ENCODE results near the gene APP. TPM values are rescaled to one million over a fixed set of nuclear protein-coding genes. Genes with fewer than 3 reads are reported as not detected.

APP gene
- total RNA-seq, 1 donor from 2014 or later, result 334 TPM

GRCh38 chr21:25903607-25904006 is 267.0 kb downstream of the APP start:
- intact Hi-C loops (cut with DNase I), result no loop called here
- DNase-seq (ENCODE audit: low spot score), result no peak

GRCh38 chr21:25901330-25901979 is 269.1 kb downstream of the APP start:
- intact Hi-C loops (cut with DNase I), result no loop called here
- DNase-seq (ENCODE audit: low spot score), result no peak

- no peak for DNase-seq (ENCODE audit: low spot score)
- intact Hi-C loops (cut with DNase I), result no loop called here
Measured at GRCh38 chr21:25898671-25899070, 271.9 kb downstream of the APP start.

GRCh38 chr21:25897383-25897782 is 273.2 kb downstream of the APP start:
- intact Hi-C loops (cut with DNase I), result no loop called here
- DNase-seq (ENCODE audit: low spot score), result no peak

GRCh38 chr21:25896501-25897056 is 274.0 kb downstream of the APP start:
- intact Hi-C loops (cut with DNase I), result loop anchor here (1.0 kb wide), 1 partner anchor 274 kb away; the partner anchor contains the start of gene APP
- DNase-seq (ENCODE audit: low spot score), result no peak

GRCh38 chr21:25895565-25896205 is 274.9 kb downstream of the APP start:
- intact Hi-C loops (cut with DNase I), result loop anchor here (1.0 kb wide), 1 partner anchor 275 kb away; the partner anchor contains the start of gene APP
- no peak for DNase-seq (ENCODE audit: low spot score)

- DNase-seq (ENCODE audit: low spot score), result no peak
- intact Hi-C loops (cut with DNase I), result no loop called here
Measured at GRCh38 chr21:25893191-25893590, 277.4 kb downstream of the APP start.

GRCh38 chr21:25891596-25891995 is 279.0 kb downstream of the APP start:
- intact Hi-C loops (cut with DNase I), result no loop called here
- DNase-seq (ENCODE audit: low spot score), result no peak

GRCh38 chr21:25890001-25890400 is 280.6 kb downstream of the APP start:
- intact Hi-C loops (cut with DNase I), result no loop called here
- DNase-seq (ENCODE audit: low spot score), result no peak

GRCh38 chr21:25888711-25889110 is 281.9 kb downstream of the APP start:
- intact Hi-C loops (cut with DNase I), result loop anchor here (10.0 kb wide), 1 partner anchor 686 kb away; the partner anchor contains the start of gene CYYR1
- no peak for DNase-seq (ENCODE audit: low spot score)

- intact Hi-C loops (cut with DNase I), result loop anchor here (10.0 kb wide), 1 partner anchor 687 kb away; the partner anchor contains the start of gene CYYR1
- no peak for DNase-seq (ENCODE audit: low spot score)
Measured at GRCh38 chr21:25887646-25888306, 282.8 kb downstream of the APP start.

- no peak for DNase-seq (ENCODE audit: low spot score)
- intact Hi-C loops (cut with DNase I), result loop anchor here (10.0 kb wide), 1 partner anchor 688 kb away; the partner anchor contains the start of gene CYYR1
Measured at GRCh38 chr21:25887166-25887565, 283.4 kb downstream of the APP start.

GRCh38 chr21:25885880-25886279 is 284.7 kb downstream of the APP start:
- intact Hi-C loops (cut with DNase I), result loop anchor here (10.0 kb wide), 1 partner anchor 689 kb away; the partner anchor contains the start of gene CYYR1

GRCh38 chr21:25885405-25885804 is 285.2 kb downstream of the APP start:
- no peak for DNase-seq (ENCODE audit: low spot score)
- intact Hi-C loops (cut with DNase I), result loop anchor here (10.0 kb wide), 1 partner anchor 689 kb away; the partner anchor contains the start of gene CYYR1

More at GRCh38 chr21:25885880-25886279, 284.7 kb downstream of the APP start:
- no peak for DNase-seq (ENCODE audit: low spot score)

- DNase-seq (ENCODE audit: low spot score), result no peak
- intact Hi-C loops (cut with DNase I), result loop anchor here (5.0 to 10.0 kb wide), 2 partner anchors 288 to 690 kb away; partner anchors contain the start of genes APP and CYYR1
Measured at GRCh38 chr21:25884311-25884710, 286.3 kb downstream of the APP start.

GRCh38 chr21:25881524-25882376 is 288.8 kb downstream of the APP start:
- DNase-seq (ENCODE audit: low spot score), result peak; percentile 82
- intact Hi-C loops (cut with DNase I), result loop anchor here (2.0 to 10.0 kb wide), 3 partner anchors 291 to 835 kb away; partner anchors contain the start of genes APP and CYYR1

GRCh38 chr21:25879203-25879602 is 291.4 kb downstream of the APP start:
- intact Hi-C loops (cut with DNase I), result no loop called here
- DNase-seq (ENCODE audit: low spot score), result no peak

GRCh38 chr21:25878344-25878743 is 292.2 kb downstream of the APP start:
- DNase-seq (ENCODE audit: low spot score), result no peak
- intact Hi-C loops (cut with DNase I), result no loop called here

GRCh38 chr21:25872271-25872670 is 298.3 kb downstream of the APP start:
- intact Hi-C loops (cut with DNase I), result no loop called here
- no peak for DNase-seq (ENCODE audit: low spot score)
